KOPT-K1 (cell line): ENCODE data around the gene ARHGEF7.

Source experiments
- H3K27ac ChIP-seq: fragments of 200-600 bp; sonication (generic); 2 replicates; pipeline ENCODE4 v1.5.1; 2016; ENCODE audit warnings: antibody characterized with exemption, mild to moderate bottlenecking, low read depth, low read length; ENCODE audit not compliant: poor library complexity, severe bottlenecking
- H3K36me3 ChIP-seq: fragments of 200-600 bp; sonication (generic); 2 replicates; pipeline ENCODE4 v1.5.1; 2017; ENCODE audit warnings: antibody characterized with exemption, mild to moderate bottlenecking, low read length, moderate library complexity; ENCODE audit not compliant: insufficient read depth
- H3K9me3 ChIP-seq: fragments of 200-600 bp; sonication (generic); 2 replicates; pipeline ENCODE4 v1.5.1; 2017; ENCODE audit warnings: antibody characterized with exemption, low read length, mild to moderate bottlenecking; ENCODE audit not compliant: insufficient read depth, poor library complexity, severe bottlenecking

Gene ARHGEF7

DNA sequence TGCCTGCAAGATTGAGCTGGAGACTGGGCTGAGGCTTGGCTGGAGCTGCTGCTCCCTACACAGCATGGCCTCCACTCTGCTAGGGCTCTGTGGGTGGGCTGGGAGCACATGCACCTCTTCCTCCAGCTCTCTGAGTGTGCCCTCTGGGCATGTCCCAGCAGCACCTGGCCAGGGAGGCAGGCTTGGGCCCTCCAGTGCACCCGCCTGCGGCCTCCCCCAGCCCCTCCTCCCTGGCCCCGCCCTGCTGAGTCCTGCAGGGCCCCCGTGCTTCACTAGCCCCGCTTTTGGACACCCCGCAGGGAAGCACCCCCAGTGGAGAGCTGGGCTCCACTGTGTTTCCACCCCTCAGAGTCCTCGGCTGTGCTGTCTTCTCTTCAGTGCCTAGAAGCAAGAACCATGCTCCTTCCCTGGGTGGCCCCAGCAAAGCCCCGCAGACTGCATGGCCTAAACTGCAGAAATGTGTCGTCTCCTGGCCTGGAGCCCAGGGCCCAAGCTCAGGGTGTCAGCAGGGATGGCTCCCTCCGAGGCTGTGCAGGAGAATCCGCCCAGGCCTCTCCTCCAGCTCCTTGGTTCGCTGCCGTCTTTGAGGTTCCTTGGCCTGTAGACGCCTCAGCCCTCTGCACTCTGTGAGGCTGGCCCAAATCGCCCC lies 200.4 kb downstream of the ARHGEF7 start:
- Histone ChIP-seq H3K9me3 (peaks cover 19% of the 10 kb centered on the region), H3K36me3 (peaks cover 39% of the 10 kb centered on the region), H3K27ac (no peak overlapping the region)

GRCh38 chr13:111316161-111316730 lies 201.1 kb downstream of the ARHGEF7 start:
- H3K27ac ChIP-seq: no peak overlapping the region
- peaks cover 35% of the 10 kb centered on the region for H3K36me3 ChIP-seq
- H3K9me3 ChIP-seq: peaks cover 18% of the 10 kb centered on the region

- Histone ChIP-seq H3K36me3 (peaks cover 26% of the 10 kb centered on the region), H3K27ac (no peak overlapping the region), H3K9me3 (peaks cover 14% of the 10 kb centered on the region)
Measured at GRCh38 chr13:111317042-111317550, 202.0 kb downstream of the ARHGEF7 start.

DNA sequence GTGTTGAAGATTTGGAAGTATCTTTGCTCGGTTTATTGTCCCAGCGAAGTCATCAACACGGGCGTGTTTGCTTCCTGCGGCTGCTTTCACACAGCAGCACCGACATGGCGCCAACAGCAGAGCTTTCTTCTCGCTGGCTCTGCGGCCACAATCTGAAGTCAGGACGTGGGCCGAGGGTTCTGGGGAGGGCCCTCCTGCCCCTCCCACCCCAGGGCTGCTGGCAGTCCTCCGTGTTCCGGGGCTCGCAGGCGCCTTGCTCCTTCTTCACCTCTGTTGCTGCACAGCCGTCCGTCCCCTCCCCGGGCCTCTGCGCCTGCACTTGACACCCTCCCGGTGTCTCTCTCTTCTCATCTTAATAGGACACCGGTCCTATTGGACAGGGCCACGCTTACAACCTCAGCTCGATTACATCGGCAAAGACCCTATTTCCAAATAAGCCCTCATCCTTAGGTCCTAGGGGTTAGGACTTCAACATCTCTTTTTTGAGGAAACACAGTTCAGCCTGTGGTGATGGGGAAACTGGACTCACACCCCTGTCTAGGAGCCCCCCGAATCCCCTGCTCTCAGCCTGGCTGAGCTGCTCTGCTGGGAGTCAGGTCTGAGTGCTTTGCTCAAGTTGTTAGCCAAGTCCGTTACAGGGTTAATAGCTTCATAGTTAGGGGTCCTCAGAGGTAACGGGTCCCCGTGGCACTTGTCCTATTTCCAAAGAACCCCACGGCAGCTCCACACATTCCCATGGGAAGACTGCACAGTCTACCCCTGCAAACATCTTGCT lies 202.6 kb downstream of the ARHGEF7 start:
- Histone ChIP-seq H3K9me3 (peaks cover 7% of the 10 kb centered on the region), H3K36me3 (peaks cover 20% of the 10 kb centered on the region), H3K27ac (no peak overlapping the region)

DNA sequence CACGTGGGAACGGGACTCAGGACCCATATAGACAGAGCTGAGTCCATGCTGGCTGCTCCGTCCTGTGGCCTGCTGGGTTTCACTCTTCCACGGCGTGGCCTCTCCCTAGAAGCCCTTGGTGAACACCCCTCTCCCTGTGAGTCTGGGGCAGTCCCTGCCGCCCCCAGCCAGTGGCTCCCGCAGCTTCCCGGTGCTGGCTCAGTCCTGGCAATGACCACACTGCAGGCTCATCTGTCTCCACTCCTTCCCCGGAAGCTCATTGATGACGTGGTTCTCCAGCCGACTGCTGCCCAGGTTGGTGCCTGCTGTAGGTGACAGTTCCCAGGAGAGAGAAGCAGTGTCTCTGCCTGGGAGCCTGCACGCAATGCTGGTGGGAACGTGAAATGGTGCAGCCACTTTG lies 203.3 kb downstream of the ARHGEF7 start:
- no peak overlapping the region for H3K27ac ChIP-seq
- H3K9me3 ChIP-seq: peaks cover under 1% of the 10 kb centered on the region
- H3K36me3 ChIP-seq: peaks cover 14% of the 10 kb centered on the region

GRCh38 chr13:111319521-111319920 lies 204.4 kb downstream of the ARHGEF7 start:
- no peak overlapping the region for H3K27ac ChIP-seq
- peaks cover 10% of the 10 kb centered on the region for H3K36me3 ChIP-seq
- no peaks in the 10 kb centered on the region for H3K9me3 ChIP-seq

- Histone ChIP-seq H3K9me3 (no peaks in the 10 kb centered on the region), H3K27ac (no peak within 1 kb of the TSS), H3K36me3 (peaks cover 10% of the 10 kb centered on the region)
Measured at GRCh38 chr13:111319998-111320911, 205.1 kb downstream of the ARHGEF7 start, which contains the start of gene TEX29. Gene TEX29 (plus strand): TSS chr13:111320642. CDS start chr13:111320891, 249 bp downstream.

- Histone ChIP-seq H3K9me3 (no peaks in the 10 kb centered on the region), H3K27ac (no peak overlapping the region), H3K36me3 (no peaks in the 10 kb centered on the region)
Measured at GRCh38 chr13:111322001-111322915, 207.1 kb downstream of the ARHGEF7 start.

GRCh38 chr13:111322916-111323331 lies 207.8 kb downstream of the ARHGEF7 start:
- Histone ChIP-seq H3K36me3 (no peaks in the 10 kb centered on the region), H3K27ac (no peak overlapping the region), H3K9me3 (no peaks in the 10 kb centered on the region)

- Histone ChIP-seq H3K9me3 (no peaks in the 10 kb centered on the region), H3K27ac (no peak overlapping the region), H3K36me3 (no peaks in the 10 kb centered on the region)
Measured at GRCh38 chr13:111323549-111323948, 208.4 kb downstream of the ARHGEF7 start.

GRCh38 chr13:111323950-111324651 lies 209.0 kb downstream of the ARHGEF7 start:
- Histone ChIP-seq H3K27ac (no peak overlapping the region), H3K9me3 (no peaks in the 10 kb centered on the region), H3K36me3 (no peaks in the 10 kb centered on the region)

DNA sequence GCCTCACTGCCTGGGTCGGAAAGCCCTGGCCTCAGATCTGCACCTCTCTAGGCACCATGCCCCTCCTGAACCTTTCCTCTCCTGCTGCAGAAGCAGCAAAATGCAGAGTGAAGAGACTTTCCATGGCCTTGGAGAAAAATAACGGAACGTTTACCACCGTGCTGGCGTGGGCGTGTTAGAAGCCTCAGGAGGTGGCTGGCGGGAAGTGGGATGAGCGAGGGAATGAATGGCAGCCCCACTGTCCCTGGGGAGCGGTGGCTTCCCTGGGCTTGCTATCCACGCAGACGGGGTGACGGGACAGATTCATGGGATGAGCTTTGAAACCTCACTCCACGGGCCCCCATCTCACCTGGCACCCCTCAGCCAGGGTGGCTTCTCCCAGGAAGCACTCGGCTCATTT lies 209.6 kb downstream of the ARHGEF7 start:
- H3K27ac ChIP-seq: no peak overlapping the region
- no peaks in the 10 kb centered on the region for H3K36me3 ChIP-seq

DNA sequence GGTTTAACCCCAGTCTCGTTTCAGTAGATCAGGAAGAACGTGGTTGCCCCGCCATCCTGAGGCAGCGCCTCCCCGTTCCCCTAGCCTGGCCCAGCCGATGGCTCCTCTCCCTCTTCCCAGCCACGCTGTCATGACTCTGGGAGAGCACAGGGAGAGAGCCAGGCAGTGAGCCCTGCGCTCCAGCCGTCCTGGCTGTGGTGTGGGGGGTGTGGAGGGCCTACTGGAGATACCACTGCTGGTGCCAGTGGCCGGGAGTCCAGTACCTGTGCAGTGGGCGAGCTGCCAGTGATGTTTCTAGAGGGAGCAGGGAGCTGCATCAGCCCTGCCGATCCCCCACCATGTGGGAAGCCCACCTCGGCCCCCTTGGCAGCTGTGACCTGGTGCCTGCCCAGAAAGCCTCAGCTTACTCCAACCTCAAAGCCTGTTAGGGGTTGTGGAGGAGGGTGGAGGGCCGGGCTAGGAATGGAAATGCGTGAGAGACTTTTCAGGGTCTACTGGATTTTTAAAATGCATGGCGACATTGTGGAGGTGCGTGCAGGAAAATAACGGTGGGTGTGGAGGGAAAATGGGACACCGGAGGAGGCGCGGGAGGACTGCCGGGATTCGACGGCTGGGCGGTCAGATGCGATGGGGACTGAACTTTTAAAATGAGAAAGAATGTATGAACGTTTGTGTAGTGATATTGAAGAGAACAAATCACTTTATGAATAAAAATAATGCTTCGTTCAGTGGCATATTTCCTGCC lies 210.2 kb downstream of the ARHGEF7 start:
- no peaks in the 10 kb centered on the region for H3K9me3 ChIP-seq
- no peak overlapping the region for H3K27ac ChIP-seq
- no peaks in the 10 kb centered on the region for H3K36me3 ChIP-seq

More for the DNA sequence above, 209.6 kb downstream of the ARHGEF7 start:
- H3K9me3 ChIP-seq: no peaks in the 10 kb centered on the region
